Right lobe of liver (tissue), 4 donors: ENCODE measurements around the gene DIP2C.

Experiments used
- CTCF ChIP-seq, 4 donors: fragments of 200-600 bp in 3 of 4; fragments of 450-650 bp in 1 of 4; IDR thresholded peaks; one replicate each; pipeline versions ENCODE4 v1.5.1 to v1.8.0; 2016 to 2022; ENCODE audit warnings: antibody characterized with exemption in 4 of 4, mild to moderate bottlenecking in 2 of 4
- POLR2A ChIP-seq: fragments of 450-650 bp; IDR thresholded peaks from one replicate; pipeline ENCODE4 v1.6.1; 2017; ENCODE audit warnings: antibody characterized with exemption, mild to moderate bottlenecking
- donor health status: DM: no; HTN: no; CAD: no.
- donor health status: DM: no; HTN: no; CAD: no.
- donor health status: DM: no; HTN: yes; CAD: no.

GRCh38 chr10:612696-613095 is 76.8 kb downstream of the DIP2C start:
- no peak for TF ChIP-seq CTCF (IDR thresholded peaks at IDR 0.05)
- TF ChIP-seq POLR2A: no peak
